GM21528 (cell line): ENCODE results near the gene PSMA1.
"Not testable (repeated sequence)": the region's sequence is repeated elsewhere in the genome, so short reads cannot be mapped to it uniquely, and the experiment has no call there.

Source experiments
- ATAC-seq: cut with Tn5 transposase; IDR thresholded peaks from one replicate; pipeline ENCODE4 v1.9.1; 2021; ENCODE audit warnings: mild to moderate bottlenecking, moderate library complexity; ENCODE audit not compliant: unreplicated experiment, low FRiP score

Gene PSMA1

GRCh38 chr11:14519917-14520746 is at the start of gene PSMA1:
Gene PSMA1, minus strand, starts transcription at chr11:14520386. Its CDS starts 87 bp downstream, at chr11:14520299.
- ATAC-seq = peak; percentile 97

- ATAC-seq = not testable (repeated sequence)
These were observed 49.3 kb upstream of the PSMA1 start for GRCh38 chr11:14569516-14569915.

GRCh38 chr11:14567064-14567651 is 47.0 kb upstream of the PSMA1 start:
- no peak for ATAC-seq

- ATAC-seq = no peak
These were observed 46.3 kb upstream of the PSMA1 start for GRCh38 chr11:14566331-14567063.

GRCh38 chr11:14565845-14566244 is 45.7 kb upstream of the PSMA1 start:
- no peak for ATAC-seq

GRCh38 chr11:14555818-14556217 is 35.6 kb upstream of the PSMA1 start:
- ATAC-seq = no peak

GRCh38 chr11:14554959-14555358 is 34.8 kb upstream of the PSMA1 start:
- ATAC-seq = no peak

GRCh38 chr11:14552089-14552488 is 31.9 kb upstream of the PSMA1 start:
- ATAC-seq = no peak

GRCh38 chr11:14551380-14551779 is 31.2 kb upstream of the PSMA1 start:
- ATAC-seq = no peak

- no peak for ATAC-seq
These were observed 29.7 kb upstream of the PSMA1 start for GRCh38 chr11:14549891-14550290.

GRCh38 chr11:14547440-14547839 is 27.3 kb upstream of the PSMA1 start:
- no peak for ATAC-seq

GRCh38 chr11:14546672-14547071 is 26.5 kb upstream of the PSMA1 start:
- ATAC-seq = no peak

GRCh38 chr11:14544611-14545010 is 24.4 kb upstream of the PSMA1 start:
- ATAC-seq = peak; percentile 52

- no peak for ATAC-seq
These were observed 23.1 kb upstream of the PSMA1 start for GRCh38 chr11:14543260-14543659.

- ATAC-seq = no peak
These were observed 22.1 kb upstream of the PSMA1 start for GRCh38 chr11:14542324-14542723.

- ATAC-seq = no peak
These were observed 21.2 kb upstream of the PSMA1 start for GRCh38 chr11:14541192-14541947.

- no peak for ATAC-seq
These were observed 19.8 kb upstream of the PSMA1 start for GRCh38 chr11:14539982-14540421.

GRCh38 chr11:14538926-14539554 is 18.9 kb upstream of the PSMA1 start:
- no peak for ATAC-seq

GRCh38 chr11:14538271-14538925 is 18.2 kb upstream of the PSMA1 start:
- no peak for ATAC-seq
